Middle frontal gyrus (tissue), 1 donor: ENCODE measurements around the gene CACNG8.

Source experiments
- DNase-seq: peaks from one replicate; pipeline ENCODE4 v3.0.0-alpha.2; 2015; ENCODE audit warnings: low spot score; ENCODE audit errors: extremely low spot score

CACNG8 gene

DNA sequence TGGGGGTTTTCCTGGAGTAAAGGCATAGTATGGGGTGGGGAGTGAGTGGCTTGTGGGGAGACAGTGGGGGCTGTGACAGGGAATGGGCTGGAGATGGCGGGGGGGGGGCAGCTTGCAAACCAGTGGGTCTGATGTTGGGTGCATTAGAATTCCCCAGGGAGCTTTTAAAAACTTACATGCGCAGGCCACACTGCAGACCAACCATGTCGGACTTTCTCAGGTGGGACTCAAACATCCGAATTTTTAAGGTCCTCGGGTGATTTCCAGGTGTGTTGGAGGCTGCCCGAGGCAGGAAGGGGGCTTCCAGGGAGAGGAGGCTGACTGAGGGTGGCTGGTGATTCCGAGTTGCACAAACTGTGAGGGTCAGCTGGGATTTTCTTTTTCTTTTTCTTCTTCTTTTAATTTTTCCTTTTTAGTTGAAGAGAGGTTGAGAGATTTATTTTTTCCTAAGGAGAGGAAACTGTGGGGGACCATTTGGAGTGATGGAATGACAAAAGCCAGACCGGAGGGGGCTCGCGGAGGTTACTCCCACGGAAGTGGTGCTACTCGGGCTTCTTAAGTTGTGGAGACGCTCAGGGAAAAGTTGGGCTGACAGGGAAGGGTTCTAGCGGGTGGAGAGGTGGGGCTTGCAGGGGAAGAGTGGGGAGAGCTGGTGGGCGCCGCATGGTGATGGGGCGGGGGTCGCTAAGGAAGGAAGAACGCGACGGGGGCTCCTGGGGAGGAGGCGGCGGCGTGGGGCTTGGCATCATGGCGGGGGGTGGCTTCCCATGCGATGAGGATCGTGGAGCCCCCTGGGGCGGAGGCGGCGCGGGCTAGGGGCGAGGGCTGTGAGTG, 997 bp upstream of the CACNG8 start:
- no peak for DNase-seq

GRCh38 chr19:53965091-53965490, 2.4 kb downstream of the CACNG8 start:
- DNase-seq = no peak

GRCh38 chr19:53966931-53967330, 4.2 kb downstream of the CACNG8 start:
- DNase-seq = no peak

DNA sequence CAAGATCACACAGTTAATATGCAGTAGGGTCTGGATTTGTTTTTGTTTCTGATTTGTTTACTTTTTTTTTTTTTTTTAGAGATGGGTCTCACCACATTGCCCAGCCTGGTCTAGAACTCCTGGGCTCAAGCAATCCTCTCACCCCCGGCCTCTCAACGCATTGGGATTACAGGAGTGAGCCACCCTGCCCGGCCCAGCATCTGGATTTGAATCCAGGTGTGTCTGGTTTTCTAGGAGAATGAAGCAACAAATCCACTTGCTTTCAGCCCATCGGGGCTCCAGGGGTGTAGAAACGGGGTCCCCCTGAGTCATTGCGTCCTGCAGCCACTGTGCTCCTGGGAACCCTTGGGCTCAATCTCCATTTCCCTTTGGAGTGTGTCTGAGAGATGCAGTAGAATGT, 6.6 kb downstream of the CACNG8 start:
- no peak for DNase-seq

DNA sequence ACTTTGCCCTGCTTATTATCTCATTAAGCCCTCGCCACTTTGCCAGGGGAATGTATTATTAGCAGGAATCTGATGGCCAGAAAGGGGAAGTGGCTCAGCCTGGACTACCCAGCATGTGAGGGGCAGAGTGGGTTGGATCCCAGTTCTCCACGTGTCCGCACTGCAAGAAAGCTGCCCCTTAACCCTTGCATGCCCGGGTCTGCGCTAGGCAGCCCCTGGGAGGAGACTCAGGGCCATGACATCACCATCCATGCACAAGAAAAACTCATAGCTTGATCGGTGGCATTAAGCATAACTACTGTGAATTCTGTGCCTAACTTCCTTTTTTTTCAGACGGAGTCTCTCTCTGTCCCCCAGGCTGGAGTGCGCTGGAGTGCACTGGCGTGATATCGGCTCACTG, 8.9 kb downstream of the CACNG8 start:
- no peak for DNase-seq

DNA sequence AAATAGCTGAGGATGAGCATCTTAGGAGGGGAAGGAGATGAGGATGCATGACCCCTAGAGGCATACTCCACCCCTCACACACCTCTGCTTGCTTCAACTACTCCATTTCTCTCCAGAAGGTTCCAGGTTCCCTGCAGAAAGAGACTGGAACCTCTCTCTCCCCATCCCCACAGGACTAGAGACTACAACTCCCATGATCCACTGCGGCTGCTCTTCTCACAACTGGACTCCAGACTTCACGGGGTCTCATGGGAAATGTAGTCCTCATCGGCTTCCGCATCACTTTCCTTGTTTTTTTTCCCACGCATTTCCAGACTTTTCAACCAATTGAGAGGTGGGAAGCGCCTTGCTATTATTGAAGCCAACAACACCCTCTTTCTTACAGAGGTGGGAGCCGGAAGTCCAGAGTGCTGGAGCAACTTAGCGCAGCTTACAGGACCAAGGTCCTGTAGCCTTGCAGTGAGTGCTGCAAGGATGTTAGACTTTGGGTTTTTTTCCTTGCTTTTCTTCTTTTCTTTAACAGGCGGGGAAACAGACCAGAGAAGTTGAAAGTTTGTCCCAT, 14.8 kb downstream of the CACNG8 start:
- peak; percentile 75 for DNase-seq

GRCh38 chr19:53977991-53978731, 15.4 kb downstream of the CACNG8 start:
- peak; percentile 86 for DNase-seq

GRCh38 chr19:53978975-53979801, 16.5 kb downstream of the CACNG8 start:
- DNase-seq = no peak

GRCh38 chr19:53980539-53981375, 18.0 kb downstream of the CACNG8 start:
- DNase-seq = no peak

DNA sequence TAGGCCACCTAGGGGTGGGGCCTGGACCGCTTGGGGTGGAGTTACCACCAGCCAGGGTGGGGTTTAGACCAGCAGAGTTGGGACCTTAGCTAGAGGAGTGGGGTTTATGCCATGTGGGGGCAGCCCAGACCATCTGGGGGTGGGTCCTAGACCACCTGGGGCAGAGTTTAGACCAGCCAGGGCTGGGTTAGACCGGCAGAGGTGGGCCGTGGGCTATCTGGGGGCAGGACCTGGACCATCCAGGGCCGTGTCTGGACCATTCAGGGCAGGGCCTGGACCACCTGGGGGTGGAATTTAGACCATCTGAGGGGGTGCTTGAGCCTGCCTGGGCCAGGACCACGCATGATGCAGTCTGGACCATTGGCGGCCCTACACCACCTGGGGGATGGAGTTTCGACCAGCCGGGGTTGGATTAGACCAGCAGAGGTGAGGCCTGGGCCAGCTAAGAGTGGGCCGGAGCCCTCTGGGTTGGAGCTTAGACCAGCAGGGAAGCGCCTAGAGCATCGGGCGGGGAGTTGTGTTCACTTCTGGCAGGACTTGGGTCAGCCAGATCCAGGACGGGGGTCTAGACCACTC, 18.7 kb downstream of the CACNG8 start:
- DNase-seq = no peak

GRCh38 chr19:53982001-53982451, 19.3 kb downstream of the CACNG8 start:
- no peak for DNase-seq

DNA sequence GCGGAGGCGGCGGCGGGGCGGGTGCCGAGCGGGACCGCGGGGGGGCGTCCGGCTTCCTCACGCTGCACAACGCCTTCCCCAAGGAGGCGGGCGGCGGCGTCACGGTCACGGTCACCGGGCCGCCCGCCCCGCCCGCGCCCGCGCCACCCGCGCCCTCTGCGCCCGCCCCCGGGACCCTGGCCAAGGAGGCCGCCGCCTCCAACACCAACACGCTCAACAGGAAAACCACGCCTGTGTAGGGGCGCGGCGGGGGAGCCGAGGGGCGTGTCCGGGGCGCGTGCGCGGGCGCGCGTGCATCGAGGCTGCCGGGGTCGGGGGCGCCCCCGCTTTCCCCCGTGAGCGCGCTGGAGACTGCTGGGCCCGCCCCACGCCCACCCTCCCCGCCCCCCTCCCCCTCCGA, 19.9 kb downstream of the CACNG8 start:
- DNase-seq = no peak

- DNase-seq = no peak
These were observed 20.9 kb downstream of the CACNG8 start for GRCh38 chr19:53983457-53984289.

- DNase-seq = no peak
These were observed 23.1 kb downstream of the CACNG8 start for GRCh38 chr19:53985863-53986262.

- DNase-seq = no peak
These were observed 26.2 kb downstream of the CACNG8 start for GRCh38 chr19:53988981-53989380.

GRCh38 chr19:53989600-53990533, 27.1 kb downstream of the CACNG8 start:
- no peak for DNase-seq

GRCh38 chr19:53991224-53992113, 28.7 kb downstream of the CACNG8 start, which contains the start of gene CACNG6:
Gene CACNG6 (plus strand): TSS chr19:53991637. CDS start chr19:53992878, 1,241 bp downstream.
- no peak for DNase-seq
